HTERT RPE-1 (cell line): ENCODE measurements around the gene NTNG2.

Experiments
- in situ Hi-C: fragments of 300-500 bp; cut with MboI; formaldehyde crosslinking; loops from 4 replicates; pipeline ENCODE4 v1.14.3; 2020; ENCODE audit warnings: low sequenced_read_pairs

NTNG2 gene

GRCh38 chr9:132234535-132234934, 72.7 kb downstream of the NTNG2 start:
- in situ Hi-C loops, result no loop called here

- in situ Hi-C loops, result no loop called here
Observed at GRCh38 chr9:132235125-132235524, 73.3 kb downstream of the NTNG2 start.

- in situ Hi-C loops, result no loop called here
Observed at GRCh38 chr9:132235894-132236661, 74.2 kb downstream of the NTNG2 start.

- in situ Hi-C loops, result no loop called here
Observed at GRCh38 chr9:132236662-132237311, 74.9 kb downstream of the NTNG2 start.

- in situ Hi-C loops, result no loop called here
Observed at GRCh38 chr9:132237481-132237880, 75.6 kb downstream of the NTNG2 start.

GRCh38 chr9:132238026-132238972, 76.4 kb downstream of the NTNG2 start:
- in situ Hi-C loops, result no loop called here

- in situ Hi-C loops, result no loop called here
Observed at GRCh38 chr9:132238992-132239391, 77.1 kb downstream of the NTNG2 start.

- in situ Hi-C loops, result no loop called here
Observed at GRCh38 chr9:132239518-132239917, 77.7 kb downstream of the NTNG2 start.

GRCh38 chr9:132239999-132240840, 78.4 kb downstream of the NTNG2 start:
- in situ Hi-C loops, result no loop called here

- in situ Hi-C loops, result no loop called here
Observed at GRCh38 chr9:132240841-132241482, 79.1 kb downstream of the NTNG2 start.

GRCh38 chr9:132241483-132241839, 79.6 kb downstream of the NTNG2 start:
- in situ Hi-C loops, result no loop called here

GRCh38 chr9:132241840-132242620, 80.2 kb downstream of the NTNG2 start:
- in situ Hi-C loops, result no loop called here

GRCh38 chr9:132242621-132243155, 80.8 kb downstream of the NTNG2 start:
- in situ Hi-C loops, result no loop called here

- in situ Hi-C loops, result no loop called here
Observed at GRCh38 chr9:132243156-132244074, 81.6 kb downstream of the NTNG2 start.

GRCh38 chr9:132244582-132245455, 83.0 kb downstream of the NTNG2 start:
- in situ Hi-C loops, result no loop called here

GRCh38 chr9:132245465-132245864, 83.6 kb downstream of the NTNG2 start:
- in situ Hi-C loops, result no loop called here

- in situ Hi-C loops, result no loop called here
Observed at GRCh38 chr9:132247942-132248341, 86.1 kb downstream of the NTNG2 start.
